GM19025 (cell line): ENCODE data around the gene MRPS5.
"Not testable (repeated sequence)": the region's sequence is repeated elsewhere in the genome, so short reads cannot be mapped to it uniquely, and the experiment has no call there.

Source experiments
- ATAC-seq: cut with Tn5 transposase; IDR thresholded peaks from one replicate; pipeline ENCODE4 v1.9.1; 2021; ENCODE audit warnings: mild to moderate bottlenecking, low read depth, moderate library complexity; ENCODE audit not compliant: unreplicated experiment

Gene MRPS5

GRCh38 chr2:95121407-95122196 is at the start of gene MRPS5:
TSS of gene MRPS5 (minus strand) at chr2:95121808. CDS start at chr2:95121791, 17 bp downstream.
- peak; percentile 94 for ATAC-seq

DNA sequence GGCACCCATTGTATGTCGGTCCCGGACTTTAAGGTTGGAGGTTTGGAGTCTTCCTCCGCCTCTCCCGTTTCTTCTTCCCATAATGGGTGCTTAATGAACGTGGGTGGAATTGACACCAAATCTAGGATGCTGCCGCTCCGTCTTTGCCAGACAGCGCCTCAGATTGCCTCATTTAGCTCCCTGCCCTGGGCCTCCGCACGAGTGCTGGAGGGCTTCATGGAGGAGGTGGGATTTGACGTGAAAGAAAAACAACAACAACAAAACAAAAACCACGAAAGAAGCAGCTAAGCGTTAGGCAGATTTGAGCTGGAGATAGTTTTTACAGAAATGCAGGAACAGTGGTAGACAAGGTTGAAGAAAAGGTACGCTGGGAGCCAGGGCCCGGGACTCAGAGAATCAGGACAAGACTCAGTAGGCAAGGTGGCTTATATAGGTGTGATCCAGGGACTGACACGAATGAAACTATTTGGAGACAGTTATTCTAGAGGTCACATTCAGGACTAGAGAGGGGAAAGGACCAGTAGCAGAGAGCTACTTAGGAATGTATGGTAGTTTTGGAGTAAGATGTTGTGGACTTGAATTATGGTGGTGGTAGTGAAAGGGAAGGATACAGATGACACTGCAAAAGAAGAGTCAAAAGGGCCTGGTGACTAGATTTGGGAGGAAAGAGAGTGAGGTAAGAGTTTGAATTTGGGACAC is 44.6 kb upstream of the MRPS5 start:
- ATAC-seq, result peak; percentile 6

- peak; percentile 94 for ATAC-seq
Measured at GRCh38 chr2:95165371-95166064, 43.9 kb upstream of the MRPS5 start, which contains the start of gene ZNF2. TSS of gene ZNF2 (plus strand) at chr2:95165809. CDS start at chr2:95176227, 10,418 bp downstream.

- peak; percentile 15 for ATAC-seq
Measured at GRCh38 chr2:95165030-95165370, 43.4 kb upstream of the MRPS5 start.

GRCh38 chr2:95159690-95160449 is 38.3 kb upstream of the MRPS5 start, which contains the start of gene ZNF514:
TSS of gene ZNF514 (minus strand) at chr2:95159848. CDS start at chr2:95153253, 6,595 bp downstream.
- peak; percentile 94 for ATAC-seq

GRCh38 chr2:95158891-95159619 is 37.4 kb upstream of the MRPS5 start:
- ATAC-seq, result peak; percentile 42

GRCh38 chr2:95158441-95158840 is 36.8 kb upstream of the MRPS5 start:
- ATAC-seq, result no peak

- no peak for ATAC-seq
Measured at GRCh38 chr2:95149397-95149984, 27.9 kb upstream of the MRPS5 start.

DNA sequence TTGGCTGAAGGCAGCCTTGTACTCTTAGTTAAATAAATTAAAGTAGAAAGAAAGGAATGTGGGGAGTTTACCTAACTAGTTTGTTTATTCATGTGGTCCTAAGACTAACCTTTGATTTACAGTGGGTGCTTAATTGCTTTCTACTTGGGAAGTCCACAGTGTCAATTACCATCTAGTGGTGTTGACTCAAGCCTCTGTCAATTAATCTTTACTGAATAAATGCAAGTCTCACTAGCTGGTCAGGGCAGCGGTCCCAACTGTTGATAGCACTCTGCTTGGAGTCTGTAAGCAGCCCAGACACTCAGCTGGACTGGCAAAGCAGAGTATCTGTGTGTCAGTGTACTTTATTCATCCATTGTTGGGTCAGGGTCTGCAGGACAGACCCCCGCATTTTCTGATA is 22.2 kb upstream of the MRPS5 start:
- ATAC-seq, result no peak

- no peak for ATAC-seq
Measured at GRCh38 chr2:95138702-95139101, 17.1 kb upstream of the MRPS5 start.

DNA sequence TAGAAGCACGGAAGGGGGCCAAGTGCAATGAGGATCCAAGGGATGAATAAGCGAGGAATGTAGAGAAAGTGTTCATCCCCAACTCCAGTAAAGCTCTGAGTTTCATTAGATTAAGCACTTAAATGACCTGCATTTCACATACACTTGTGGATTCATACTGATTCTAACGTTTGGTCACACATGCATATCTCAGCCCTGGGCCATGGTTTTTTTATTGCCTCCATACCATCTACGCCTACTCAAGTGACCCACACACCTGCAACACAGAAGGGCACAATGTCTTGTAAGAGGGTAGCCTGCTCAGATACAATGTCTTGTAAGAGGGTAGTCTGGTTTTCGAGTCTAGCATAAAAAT is 566 bp upstream of the MRPS5 start:
- peak; percentile 0 for ATAC-seq

DNA sequence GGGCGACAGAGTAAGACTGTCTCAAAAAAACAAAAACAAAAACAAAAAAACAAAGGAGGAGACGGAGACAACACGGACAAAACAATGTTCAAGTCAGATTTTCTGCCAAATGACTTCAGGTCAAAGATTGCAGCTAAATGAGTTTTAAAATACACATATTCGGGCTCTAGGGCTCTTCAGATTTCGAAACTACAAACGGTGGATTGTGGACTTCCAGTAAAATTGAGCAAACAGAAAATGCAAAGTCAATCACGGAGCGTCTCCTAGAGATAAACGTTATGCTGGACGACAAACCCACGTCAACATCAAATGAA is 558 bp downstream of the MRPS5 start:
- no peak for ATAC-seq

DNA sequence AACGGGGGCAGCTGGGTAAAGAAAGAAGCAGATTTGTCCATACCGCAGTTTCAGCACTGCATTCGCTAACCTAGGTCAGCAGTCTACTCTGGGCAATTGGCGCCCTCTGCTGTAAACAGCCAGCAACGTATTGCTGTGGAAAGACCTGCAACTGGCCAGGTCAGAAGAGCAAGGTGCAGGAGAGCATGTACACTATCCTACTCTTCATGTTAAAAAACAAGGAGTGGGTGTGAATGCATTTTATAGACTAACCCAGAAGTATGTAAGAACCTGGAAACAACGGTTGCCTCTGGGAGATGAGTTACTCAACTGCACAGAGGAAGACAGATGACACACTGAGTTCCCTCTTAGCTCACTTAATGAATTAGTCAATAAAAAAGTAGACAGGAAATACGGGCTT is 6.2 kb downstream of the MRPS5 start:
- ATAC-seq, result peak; percentile 94

- no peak for ATAC-seq
Measured at GRCh38 chr2:95113464-95113863, 8.1 kb downstream of the MRPS5 start.

GRCh38 chr2:95110395-95110794 is 11.2 kb downstream of the MRPS5 start:
- ATAC-seq, result no peak

DNA sequence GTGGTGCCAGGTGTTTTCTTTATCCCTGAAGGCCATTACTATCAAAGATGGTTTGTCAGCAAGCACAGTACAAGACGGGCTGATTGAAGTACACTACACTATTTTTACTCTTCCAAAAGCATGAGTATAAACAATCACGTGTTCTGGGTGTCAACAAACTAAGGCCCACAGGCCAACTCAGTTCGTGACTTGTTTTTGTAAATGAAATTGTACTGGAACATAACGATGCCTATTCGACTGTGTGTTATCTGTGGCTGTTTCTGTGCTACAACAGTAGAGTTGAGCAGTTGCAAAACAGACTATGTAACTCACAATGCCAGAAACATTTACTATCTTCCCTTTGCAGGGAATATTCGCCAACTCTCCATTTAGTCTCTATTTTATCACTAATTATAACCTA is 12.3 kb downstream of the MRPS5 start:
- ATAC-seq, result no peak

DNA sequence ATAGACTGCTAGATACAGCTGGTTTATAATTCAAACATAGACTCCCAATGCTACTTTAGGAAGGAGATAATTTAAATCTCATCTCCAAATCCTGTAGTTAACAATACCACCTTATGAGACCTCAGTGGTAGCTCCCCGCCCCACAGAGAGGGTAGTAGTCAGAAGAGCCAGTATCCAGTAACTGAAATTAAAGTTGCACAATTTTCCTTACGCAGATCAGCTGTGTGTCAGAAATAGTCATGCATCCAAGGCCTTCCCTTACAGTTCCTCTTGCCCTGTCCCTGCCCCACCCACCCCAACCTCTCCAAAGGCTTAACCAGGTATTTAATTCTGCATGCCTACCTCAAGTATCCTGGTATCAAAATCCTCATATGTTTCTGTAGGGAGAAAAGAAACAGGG is 15.5 kb downstream of the MRPS5 start:
- ATAC-seq, result no peak

GRCh38 chr2:95104606-95105005 is 17.0 kb downstream of the MRPS5 start:
- no peak for ATAC-seq

GRCh38 chr2:95099910-95100309 is 21.7 kb downstream of the MRPS5 start:
- ATAC-seq, result no peak

- ATAC-seq, result not testable (repeated sequence)
Measured at GRCh38 chr2:95098273-95098672, 23.3 kb downstream of the MRPS5 start.
